Measurements from ENCODE around the gene MTPN. TPM values are rescaled to one million over a fixed set of nuclear protein-coding genes. Genes with fewer than 3 reads are reported as not detected.
A peak's percentile ranks its signal among the peaks of the same experiment; 100 is the strongest.

The MTPN gene
- total and polyA plus RNA-seq, 10 of the 15 experiments (the other 5 are each of a cell fraction or from before 2014, with no cell fraction given) = 38.7 to 146 (median 85.4) TPM

- H4K20me1 ChIP-seq (ENCODE audit: control insufficient read depth, insufficient read depth) = no peaks in the 10 kb centered on the region
- SMC1A ChIA-PET (ENCODE audit: uncharacterized antibody, unreplicated experiment) = interaction anchor here (0.7 to 3.7 kb wide), 10 partner anchors 8 to 72 kb away, joined by 3 to 35 read pairs (median 6); no protein-coding TSS in a partner anchor
- peaks cover 21% of the 10 kb centered on the region for H3K4me1 ChIP-seq (ENCODE audit: control insufficient read depth, insufficient read depth, low read length)
- no peaks in the 10 kb centered on the region; the same call in 1 of the 3 replicates for H3K9me3 ChIP-seq (replicated peaks; ENCODE audit: control insufficient read depth, insufficient read depth, low read length)
- intact Hi-C loops (cut with micrococcal nuclease; ENCODE audit: unreplicated experiment) (no loop called here), in situ Hi-C loops (cut with MboI) (no loop called here)
- H2AFZ ChIP-seq (ENCODE audit: control insufficient read depth, low read depth, low read length) = peak overlapping the region; percentile 51
- CTCF ChIA-PET = interaction anchor here (0.7 to 2.8 kb wide), 11 partner anchors 10 to 183 kb away, joined by 3 to 12 read pairs (median 4); no protein-coding TSS in a partner anchor
- DNase-seq (ENCODE audit: low read depth, low spot score) (no peak), ATAC-seq (no peak), FAIRE-seq (no peak)
- RAD21 ChIA-PET (ENCODE audit: unreplicated experiment) = interaction anchor here (0.7 to 2.4 kb wide), 9 partner anchors 9 to 50 kb away, joined by 3 to 9 read pairs (median 5); no protein-coding TSS in a partner anchor
- WGBS (ENCODE audit: insufficient coverage, insufficient replicate concordance, low lambda C conversion rate, missing lambda C conversion rate) = 5% methylated on average over 8 of the region's 8 CpGs
- BruUV-seq (replicated peaks) = no TSS peak
- H3K4me3 ChIP-seq = peak overlapping the region; percentile 66
- no peaks in the 10 kb centered on the region for H3K36me3 ChIP-seq (ENCODE audit: control insufficient read depth in 2 of 2, insufficient read depth in 2 of 2, low read length in 1 of 2)
- no peak for TF ChIP-seq WRNIP1 (IDR thresholded peaks at IDR 0.05; ENCODE audit: borderline replicate concordance, low read depth, low read length)
- no peak for TF ChIP-seq SRF (IDR thresholded peaks at IDR 0.05; ENCODE audit: low read depth in 2 of 2, low read length in 2 of 2)
- TF ChIP-seq E2F4 (IDR thresholded peaks at IDR 0.05; ENCODE audit: low read depth, low read length) = no peak
- no peak for TF ChIP-seq NR2F1 (conservative IDR thresholded peaks at IDR 0.05)
- no peak for TF ChIP-seq CEBPZ (IDR thresholded peaks at IDR 0.05; ENCODE audit: low read depth, low read length)
- TF ChIP-seq BACH1 (IDR thresholded peaks at IDR 0.05; ENCODE audit: borderline replicate concordance) = peak; percentile 55; the same call in 1 of the 2 replicates
- TF ChIP-seq TBL1XR1 (IDR thresholded peaks at IDR 0.05; ENCODE audit: low read depth, low read length) = no peak
- no peak for TF ChIP-seq NFIC (IDR thresholded peaks at IDR 0.05; ENCODE audit: low read depth, low read length)
- TF ChIP-seq RFX5 (IDR thresholded peaks at IDR 0.05; ENCODE audit: low read depth, low read length) = no peak
- peak; percentile 72; the same call in 1 of the 2 replicates for TF ChIP-seq MLLT1 (IDR thresholded peaks at IDR 0.05)
- peaks cover 6% of the 10 kb centered on the region for H3K79me2 ChIP-seq (ENCODE audit: control insufficient read depth, insufficient read depth, low read length)
- peak overlapping the region; percentile 91 for H3K4me2 ChIP-seq (ENCODE audit: control insufficient read depth, insufficient read depth)
- H3K27me3 ChIP-seq (replicated peaks in 1 of 2; ENCODE audit: control insufficient read depth in 2 of 2, insufficient read depth in 2 of 2, low read length in 1 of 2) = no peaks in the 10 kb centered on the region
- H3K9ac ChIP-seq (ENCODE audit: control insufficient read depth, insufficient read depth, low read length) = peak overlapping the region; percentile 10; the same call in 1 of the 2 replicates
- POLR2A ChIA-PET = interaction anchor here (0.6 to 3.5 kb wide), 5 partner anchors 7 to 320 kb away, joined by 3 to 14 read pairs (median 4); partner anchors contain the start of gene STMP1
- H3K27ac ChIP-seq (ENCODE audit: control insufficient read depth, insufficient read depth) = peak overlapping the region; percentile 75; the same call in 1 of the 2 replicates
These were observed 4.9 kb upstream of the MTPN start for GRCh38 chr7:135981958-135982646.

Data from GM12878 (cell line).